CD14-positive monocyte (primary cell): Measurements from ENCODE around the gene SPPL3. TPM values are rescaled to one million over a fixed set of nuclear protein-coding genes. Genes with fewer than 3 reads are reported as not detected.
A peak's percentile ranks its signal among the peaks of the same experiment; 100 is the strongest.

Experiments
- DNase-seq, 3 donors: peaks; one replicate each; pipeline ENCODE4 v3.0.0-alpha.2; 2011 to 2022
- H2AFZ ChIP-seq: 2 replicates; pipeline ENCODE4 v1.6.0; 2012; ENCODE audit warnings: mild to moderate bottlenecking, low read depth, low read length, inconsistent platforms; ENCODE audit not compliant: insufficient read depth, poor library complexity, severe bottlenecking
- H3K27ac ChIP-seq, 2 donors: 1 replicate in 1 of 2; 2 replicates in 1 of 2; pipeline ENCODE4 v1.5.1; 2012 to 2013; ENCODE audit warnings: low read length in 2 of 2, control low read depth in 1 of 2, inconsistent platforms in 1 of 2, low read depth in 1 of 2, mild to moderate bottlenecking in 1 of 2
- H3K27me3 ChIP-seq, 2 donors: one replicate each; pipeline versions ENCODE4 v1.6.0 to v1.6.1; 2011 to 2013; ENCODE audit warnings: low read length in 2 of 2; ENCODE audit not compliant: control insufficient read depth in 2 of 2, insufficient read depth in 2 of 2
- H3K36me3 ChIP-seq, 2 donors: replicated peaks in 1 of 2; 1 replicate in 1 of 2; 2 replicates in 1 of 2; pipeline versions ENCODE4 v1.5.1 to v1.6.1; 2012 to 2013; ENCODE audit warnings: low read length in 2 of 2, control low read depth in 1 of 2, inconsistent platforms in 1 of 2, mild to moderate bottlenecking in 1 of 2; ENCODE audit not compliant: insufficient read depth in 2 of 2, control insufficient read depth in 1 of 2
- H3K4me1 ChIP-seq, 2 donors: 1 replicate in 1 of 2; 2 replicates in 1 of 2; pipeline versions ENCODE4 v1.5.1 to v1.6.1; 2012 to 2013; ENCODE audit warnings: low read length in 2 of 2, control low read depth in 1 of 2, inconsistent platforms in 1 of 2, mild to moderate bottlenecking in 1 of 2, moderate library complexity in 1 of 2; ENCODE audit not compliant: insufficient read depth in 2 of 2, control insufficient read depth in 1 of 2
- H3K4me2 ChIP-seq: replicated peaks from 2 replicates; pipeline ENCODE3; 2012; ENCODE audit warnings: low read length, moderate library complexity, mild to moderate bottlenecking; ENCODE audit not compliant: poor library complexity, severe bottlenecking; ENCODE audit errors: extremely low read depth
- H3K4me3 ChIP-seq, 3 experiments: fragments of 200-600 bp in 1 of 3; sonication (generic) in 1 of 3; replicated peaks in 1 of 3; 1 replicate in 2 of 3; 2 replicates in 1 of 3; pipeline ENCODE4 v1.5.1; 2011 to 2013; ENCODE audit warnings: low read length in 3 of 3, mild to moderate bottlenecking in 3 of 3, control low read depth in 2 of 3, low read depth in 2 of 3, inconsistent platforms in 1 of 3, moderate library complexity in 1 of 3
- H3K79me2 ChIP-seq: 2 replicates; pipeline ENCODE4 v1.6.0; 2012; ENCODE audit warnings: mild to moderate bottlenecking, control low read depth, inconsistent platforms, low read length, moderate library complexity; ENCODE audit not compliant: insufficient read depth
- H3K9ac ChIP-seq: 2 replicates; pipeline ENCODE4 v1.6.0; 2017; ENCODE audit warnings: low read length, mild to moderate bottlenecking; ENCODE audit not compliant: insufficient read depth, poor library complexity, severe bottlenecking
- H3K9me3 ChIP-seq, 2 donors: replicated peaks in 1 of 2; 1 replicate in 1 of 2; 2 replicates in 1 of 2; pipeline versions ENCODE4 v1.5.1 to v1.6.1; 2012 to 2013; ENCODE audit warnings: low read length in 2 of 2, control low read depth in 1 of 2; ENCODE audit not compliant: control insufficient read depth in 1 of 2, insufficient read depth in 1 of 2
- H4K20me1 ChIP-seq: 2 replicates; pipeline ENCODE4 v1.6.0; 2012; ENCODE audit warnings: mild to moderate bottlenecking, low read length, control low read depth, moderate library complexity; ENCODE audit not compliant: insufficient read depth
- H3K27ac Mint-ChIP-seq, 7 donors: one replicate each; pipeline ENCODE4 v1.8.0; 2020; ENCODE audit warnings: mild to moderate bottlenecking in 7 of 7, mixed read lengths in 7 of 7, moderate library complexity in 6 of 7, inconsistent platforms in 2 of 7
- H3K27me3 Mint-ChIP-seq, 3 donors: one replicate each; pipeline ENCODE4 v1.8.0; 2021 to 2022; ENCODE audit warnings: low read depth in 3 of 3, mild to moderate bottlenecking in 3 of 3, mixed read lengths in 3 of 3, moderate library complexity in 3 of 3, inconsistent platforms in 1 of 3
- H3K36me3 Mint-ChIP-seq, 2 donors: one replicate each; pipeline ENCODE4 v1.8.0; 2020; ENCODE audit warnings: mixed read lengths in 2 of 2, inconsistent platforms in 1 of 2, mild to moderate bottlenecking in 1 of 2
- H3K4me1 Mint-ChIP-seq: one replicate; pipeline ENCODE4 v1.8.0; 2020; ENCODE audit warnings: mild to moderate bottlenecking, mixed read lengths
- H3K4me3 Mint-ChIP-seq, 2 donors: one replicate each; pipeline ENCODE4 v1.8.0; 2020; ENCODE audit warnings: mild to moderate bottlenecking in 2 of 2, mixed read lengths in 2 of 2, moderate library complexity in 1 of 2
- H3K9me3 Mint-ChIP-seq, 7 donors: one replicate each; pipeline ENCODE4 v1.8.0; 2020 to 2022; ENCODE audit warnings: mixed read lengths in 7 of 7, mild to moderate bottlenecking in 6 of 7, moderate library complexity in 6 of 7, inconsistent platforms in 2 of 7
- CTCF ChIP-seq: fragments of 200-600 bp; IDR thresholded peaks from one replicate; pipeline ENCODE4 v1.8.0; 2022; ENCODE audit warnings: antibody characterized with exemption, mild to moderate bottlenecking
- WGBS: methylation state at CpG from one replicate; pipeline ENCODE4 v1.1.5; 2013; ENCODE audit warnings: missing lambda C conversion rate; ENCODE audit not compliant: insufficient coverage; 5-methylcytosine and 5-hydroxymethylcytosine counted together
- intact Hi-C, 2 donors: fragments of 100-400 bp; cut with micrococcal nuclease; formaldehyde crosslinking; loops; one replicate each; pipeline versions ENCODE4 v1.15.0 to v1.15.1; 2023
- polyA plus RNA-seq, 3 donors: library from polyadenylated mRNA; depleted of rRNA in 1 of 3; unstranded in 2 of 3; stranded (reverse) in 1 of 3; fragments of 300-500 nt in 2 of 3; fragments of >200 nt in 1 of 3; fragmentation: Illumina TruSeq in 2 of 3; gene quantifications; 1 replicate in 2 of 3; 2 replicates in 1 of 3; pipeline ENCODE4 v1.2.3, GENCODE V29; 2012 to 2021

Gene SPPL3
- polyA plus RNA-seq, 3 donors, result 14.5 to 18.6 (median 18.5) TPM

GRCh38 chr12:120856980-120857379 lies 47.2 kb downstream of the SPPL3 start:
- peak in 1 of 3 donors; percentile 14 for DNase-seq
- Histone ChIP-seq H3K4me2 (no peak overlapping the region), H3K79me2 (peaks cover 92% of the 10 kb centered on the region), H3K9ac (no peak overlapping the region), H3K9me3 (no peaks in the 10 kb centered on the region), H3K27ac (peak overlapping the region in 1 of 2 donors; percentile 56), H3K4me1 (peaks cover 29 to 43% of the 10 kb centered on the region in 2 donors), H3K27me3 (no peaks in the 10 kb centered on the region), H3K4me3 (no peak overlapping the region), H2AFZ (no peak overlapping the region), H4K20me1 (peaks cover 94% of the 10 kb centered on the region), H3K36me3 (no peaks in the 10 kb centered on the region)
- Mint-ChIP-seq H3K4me1 (peaks cover 59% of the 10 kb centered on the region), H3K36me3 (peaks cover 2 to 4% of the 10 kb centered on the region in 2 donors), H3K27ac (peak overlapping the region in 2 of 7 donors; percentile 20 to 78), H3K27me3 (peaks cover 0 to 2% (median 0%) of the 10 kb centered on the region in 3 donors), H3K9me3 (peaks cover 0 to 5% (median 3%) of the 10 kb centered on the region in 7 donors), H3K4me3 (no peak overlapping the region)
- TF ChIP-seq CTCF, result peak; percentile 39
- intact Hi-C loops, result loop anchor here (5.0 to 10.0 kb wide), 3 partner anchors 45 to 80 kb away; partner anchors contain the start of gene SPPL3 (in 2 of the 2)
- WGBS, result no CpG with 5 or more reads among the region's 2 CpGs

- H3K4me3 Mint-ChIP-seq, result no peak overlapping the region
Observed at GRCh38 chr12:120855823-120856588, 48.2 kb downstream of the SPPL3 start.

More at GRCh38 chr12:120855823-120856588, 48.2 kb downstream of the SPPL3 start:
- H3K36me3 ChIP-seq, result no peaks in the 10 kb centered on the region
- no CpG with 5 or more reads among the region's 6 CpGs for WGBS
- peaks cover 39 to 53% of the 10 kb centered on the region in 2 donors for H3K4me1 ChIP-seq
- no peak overlapping the region for H3K9ac ChIP-seq
- Mint-ChIP-seq H3K4me1 (peaks cover 65% of the 10 kb centered on the region), H3K9me3 (peaks cover 0 to 5% (median 3%) of the 10 kb centered on the region in 7 donors), H3K27ac (peak overlapping the region in 4 of 7 donors; percentile 19 to 84 (median 74)), H3K27me3 (peaks cover 0 to 2% (median 0%) of the 10 kb centered on the region in 3 donors), H3K36me3 (peaks cover 0 to 4% of the 10 kb centered on the region in 2 donors)
- H3K9me3 ChIP-seq, result no peaks in the 10 kb centered on the region
- peak in 1 of 3 donors; percentile 12 for DNase-seq
- no peak overlapping the region for H3K4me3 ChIP-seq
- TF ChIP-seq CTCF, result no peak
- peaks cover 92% of the 10 kb centered on the region for H3K79me2 ChIP-seq
- intact Hi-C loops, result loop anchor here (5.0 to 10.0 kb wide), 3 partner anchors 46 to 81 kb away; partner anchors contain the start of gene SPPL3 (in 2 of the 2)
- H4K20me1 ChIP-seq, result peaks cover 94% of the 10 kb centered on the region
- H3K27ac ChIP-seq, result peak overlapping the region in 1 of 2 donors; percentile 56
- H3K4me2 ChIP-seq, result peak overlapping the region; percentile 27
- H3K27me3 ChIP-seq, result no peaks in the 10 kb centered on the region
- no peak overlapping the region for H2AFZ ChIP-seq
